ENCODE data around the gene EGFL7. TPM values are rescaled to one million over a fixed set of nuclear protein-coding genes. Genes with fewer than 3 reads are reported as not detected.

The EGFL7 gene
- total RNA-seq, 1 donor from 2014 or later = 56.2 TPM

- DNase-seq (ENCODE audit: low read depth) = no peak
- Histone ChIP-seq H3K27me3 (ENCODE audit: control insufficient read depth, insufficient read depth, low read length) (peaks cover 4% of the 10 kb centered on the region), H3K36me3 (ENCODE audit: control insufficient read depth, insufficient read depth, low read length) (peaks cover 1% of the 10 kb centered on the region), H3K4me3 (ENCODE audit: low read depth, low read length) (no peak overlapping the region)
- TF ChIP-seq CTCF (IDR thresholded peaks at IDR 0.05; ENCODE audit: insufficient read depth, low read length, poor library complexity, severe bottlenecking) = no peak
Measured at GRCh38 chr9:136674786-136675349, 12.2 kb downstream of the EGFL7 start.

GRCh38 chr9:136675477-136676296 lies 13.0 kb downstream of the EGFL7 start:
- peaks cover 1% of the 10 kb centered on the region for H3K36me3 ChIP-seq (ENCODE audit: control insufficient read depth, insufficient read depth, low read length)
- no peak for DNase-seq (ENCODE audit: low read depth)

GRCh38 chr9:136676297-136676794 lies 13.6 kb downstream of the EGFL7 start:
- no peaks in the 10 kb centered on the region for H3K27me3 ChIP-seq (ENCODE audit: control insufficient read depth, insufficient read depth, low read length)
- DNase-seq (ENCODE audit: low read depth) = no peak
- no peak for TF ChIP-seq CTCF (IDR thresholded peaks at IDR 0.05; ENCODE audit: insufficient read depth, low read length, poor library complexity, severe bottlenecking)
- H3K36me3 ChIP-seq (ENCODE audit: control insufficient read depth, insufficient read depth, low read length) = peaks cover 1% of the 10 kb centered on the region
- no peak overlapping the region for H3K4me3 ChIP-seq (ENCODE audit: low read depth, low read length)

More at GRCh38 chr9:136675477-136676296, 13.0 kb downstream of the EGFL7 start:
- no peaks in the 10 kb centered on the region for H3K27me3 ChIP-seq (ENCODE audit: control insufficient read depth, insufficient read depth, low read length)
- no peak for TF ChIP-seq CTCF (IDR thresholded peaks at IDR 0.05; ENCODE audit: insufficient read depth, low read length, poor library complexity, severe bottlenecking)
- H3K4me3 ChIP-seq (ENCODE audit: low read depth, low read length) = no peak overlapping the region

GRCh38 chr9:136676920-136677686 lies 14.4 kb downstream of the EGFL7 start:
- H3K4me3 ChIP-seq (ENCODE audit: low read depth, low read length) = no peak overlapping the region
- H3K36me3 ChIP-seq (ENCODE audit: control insufficient read depth, insufficient read depth, low read length) = peaks cover 1% of the 10 kb centered on the region
- H3K27me3 ChIP-seq (ENCODE audit: control insufficient read depth, insufficient read depth, low read length) = no peaks in the 10 kb centered on the region
- DNase-seq (ENCODE audit: low read depth) = no peak
- TF ChIP-seq CTCF (IDR thresholded peaks at IDR 0.05; ENCODE audit: insufficient read depth, low read length, poor library complexity, severe bottlenecking) = no peak

GRCh38 chr9:136678034-136678433 lies 15.3 kb downstream of the EGFL7 start:
- no peak for DNase-seq (ENCODE audit: low read depth)
- Histone ChIP-seq H3K27me3 (ENCODE audit: control insufficient read depth, insufficient read depth, low read length) (no peaks in the 10 kb centered on the region), H3K36me3 (ENCODE audit: control insufficient read depth, insufficient read depth, low read length) (peaks cover 1% of the 10 kb centered on the region), H3K4me3 (ENCODE audit: low read depth, low read length) (no peak overlapping the region)
- no peak for TF ChIP-seq CTCF (IDR thresholded peaks at IDR 0.05; ENCODE audit: insufficient read depth, low read length, poor library complexity, severe bottlenecking)

All from kidney epithelial cell (primary cell).